HEK293T (cell line): ENCODE results near the gene AGK.

Source experiments
- CTCF ChIA-PET: fragments of 350-600 bp; formaldehyde crosslinking; extraction: SDS; loops from one replicate; lab custom pipeline; 2021; ENCODE audit warnings: antibody characterized with exemption, inconsistent platforms; lab: Yijun Ruan, JAX
- POLR2A ChIA-PET: fragments of 350-600 bp; formaldehyde crosslinking; extraction: SDS; loops from one replicate; lab custom pipeline; 2020; ENCODE audit warnings: antibody characterized with exemption, inconsistent platforms; lab: Yijun Ruan, JAX
- DNase-seq: peaks from one replicate; pipeline ENCODE4 v3.0.0; 2012; ENCODE audit warnings: mixed read lengths; ENCODE audit errors: extremely low spot score
- ARNT ChIP-seq: fragments of 450-650 bp; IDR thresholded peaks from 2 replicates; pipeline ENCODE4 v1.6.1; 2017; ENCODE audit warnings: mild to moderate bottlenecking
- BHLHE40 ChIP-seq: fragments of 450-650 bp; IDR thresholded peaks from 2 replicates; pipeline ENCODE4 v1.6.1; 2016; ENCODE audit warnings: mild to moderate bottlenecking, moderate library complexity, borderline replicate concordance
- CTBP1 ChIP-seq: fragments of 450-650 bp; IDR thresholded peaks from 2 replicates; pipeline ENCODE4 v1.6.1; 2016; ENCODE audit warnings: borderline replicate concordance
- ELF4 ChIP-seq: fragments of 450-650 bp; IDR thresholded peaks from 2 replicates; pipeline ENCODE4 v1.6.1; 2017; ENCODE audit warnings: antibody characterized with exemption
- FOXA1 ChIP-seq: fragments of 450-650 bp; IDR thresholded peaks from 2 replicates; pipeline ENCODE4 v1.6.1; 2016; ENCODE audit warnings: mild to moderate bottlenecking
- FOXK2 ChIP-seq: fragments of 450-650 bp; IDR thresholded peaks from 2 replicates; pipeline ENCODE4 v1.6.1; 2016; ENCODE audit warnings: mild to moderate bottlenecking
- FOXM1 ChIP-seq: fragments of 450-650 bp; IDR thresholded peaks from 2 replicates; pipeline ENCODE4 v1.6.1; 2017; ENCODE audit warnings: mild to moderate bottlenecking, borderline replicate concordance
- HDGF ChIP-seq: fragments of 450-650 bp; IDR thresholded peaks from 2 replicates; pipeline ENCODE4 v1.6.1; 2017; ENCODE audit warnings: antibody characterized with exemption, borderline replicate concordance
- L3MBTL2 ChIP-seq: fragments of 450-650 bp; conservative IDR thresholded peaks from 2 replicates; pipeline ENCODE4 v1.6.1; 2016; ENCODE audit warnings: mild to moderate bottlenecking
- LEF1 ChIP-seq: fragments of 450-650 bp; IDR thresholded peaks from 2 replicates; pipeline ENCODE4 v1.6.1; 2017; ENCODE audit warnings: mild to moderate bottlenecking, borderline replicate concordance
- NFRKB ChIP-seq: fragments of 450-650 bp; IDR thresholded peaks from 2 replicates; pipeline ENCODE4 v1.6.1; 2016; ENCODE audit warnings: mild to moderate bottlenecking, moderate library complexity
- SP1 ChIP-seq: fragments of 450-650 bp; IDR thresholded peaks from 2 replicates; pipeline ENCODE4 v1.6.1; 2017
- SUZ12 ChIP-seq: fragments of 450-650 bp; IDR thresholded peaks from 2 replicates; pipeline ENCODE4 v1.6.1; 2016; ENCODE audit warnings: mild to moderate bottlenecking
- TARDBP ChIP-seq: fragments of 450-650 bp; IDR thresholded peaks from 2 replicates; pipeline ENCODE4 v1.6.1; 2016
- ZNF384 ChIP-seq: fragments of 450-650 bp; IDR thresholded peaks from 2 replicates; pipeline ENCODE4 v1.6.1; 2016
- TF ChIP-seq, protein P1 (sequence below): fragments of 450-650 bp; IDR thresholded peaks from 2 replicates; pipeline ENCODE4 v1.6.1; 2016

AGK gene

DNA sequence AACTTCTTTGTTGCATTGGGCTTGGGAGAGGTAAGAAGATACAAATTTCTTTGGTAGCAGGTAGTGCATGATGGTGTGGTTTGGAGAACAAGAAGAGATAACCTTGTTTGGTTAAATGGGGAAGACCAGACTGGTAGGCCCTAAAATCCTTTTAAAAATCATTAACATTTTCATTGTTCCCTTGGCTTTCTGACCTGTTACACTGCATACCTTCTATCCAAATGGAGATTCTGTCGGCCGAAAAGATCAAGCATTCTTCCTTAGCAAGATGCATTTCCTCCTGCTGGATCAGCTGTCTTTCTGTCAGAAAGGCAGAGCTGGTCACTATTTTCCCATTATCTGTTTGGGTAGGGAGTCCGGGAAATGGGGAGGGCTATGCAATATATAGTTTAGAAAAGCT, 33.7 kb downstream of the AGK start:
- TF ChIP-seq BHLHE40 (no peak), ARNT (no peak), FOXK2 (no peak)
- CTCF ChIA-PET = interaction anchor here (1.4 kb wide), 1 partner anchor 11 kb away, joined by 3 read pairs; no protein-coding TSS in a partner anchor
- POLR2A ChIA-PET = interaction anchor here (1.2 kb wide), 1 partner anchor 34 kb away, joined by 5 read pairs; the partner anchor contains the start of gene AGK
- no peak for DNase-seq

DNA sequence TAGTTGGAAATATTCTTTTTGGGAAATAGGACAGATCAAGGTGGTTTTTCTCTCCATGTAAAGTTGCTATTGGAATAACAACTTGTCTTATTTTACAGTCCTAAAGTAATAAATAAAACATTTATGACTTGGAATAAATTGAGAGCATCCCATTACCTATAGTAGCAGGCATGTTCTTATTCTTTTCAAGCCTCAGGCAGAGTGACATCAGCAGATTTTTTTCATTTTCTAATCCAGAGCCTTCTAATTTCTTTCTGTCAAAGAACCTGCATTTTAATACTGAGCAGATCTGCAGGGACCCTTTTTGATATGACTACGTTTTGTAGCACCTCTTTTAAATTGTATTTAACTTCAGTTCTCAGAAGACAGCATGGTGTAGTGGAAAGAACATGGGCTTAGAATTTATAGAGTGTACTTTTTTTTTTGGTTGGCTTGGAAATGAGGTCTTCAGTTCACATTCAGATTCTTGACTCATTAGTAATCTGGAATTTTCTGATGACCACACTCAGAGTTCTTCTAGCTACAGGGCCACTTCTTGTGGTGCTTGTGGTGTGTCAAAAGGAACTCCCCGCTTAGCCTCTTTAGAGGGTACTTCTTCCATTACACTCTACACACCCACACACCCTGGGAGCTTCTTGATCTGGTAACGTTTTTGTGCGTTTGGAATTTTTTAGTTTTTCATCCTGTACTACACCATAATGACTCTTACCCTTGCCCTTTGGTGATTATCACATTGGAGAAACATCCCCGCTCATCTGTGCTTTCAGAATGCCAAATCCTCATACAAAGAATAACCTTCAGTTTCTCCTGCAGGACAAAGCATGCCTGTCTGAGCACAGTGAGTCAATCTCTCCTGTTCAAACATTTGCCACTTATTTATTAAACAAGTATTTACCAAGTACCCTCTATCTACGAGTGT, 34.6 kb downstream of the AGK start:
- POLR2A ChIA-PET = no interaction called here
- CTCF ChIA-PET = interaction anchor here (1.4 kb wide), 1 partner anchor 10 kb away, joined by 3 read pairs; no protein-coding TSS in a partner anchor
- TF ChIP-seq ZNF384 (no peak), SUZ12 (no peak), NFRKB (no peak), L3MBTL2 (no peak), FOXA1 (no peak), FOXM1 (no peak), HDGF (no peak), CTBP1 (no peak), LEF1 (no peak), ARNT (no peak), ELF4 (no peak), BHLHE40 (no peak), SP1 (no peak)
- DNase-seq = no peak

DNA sequence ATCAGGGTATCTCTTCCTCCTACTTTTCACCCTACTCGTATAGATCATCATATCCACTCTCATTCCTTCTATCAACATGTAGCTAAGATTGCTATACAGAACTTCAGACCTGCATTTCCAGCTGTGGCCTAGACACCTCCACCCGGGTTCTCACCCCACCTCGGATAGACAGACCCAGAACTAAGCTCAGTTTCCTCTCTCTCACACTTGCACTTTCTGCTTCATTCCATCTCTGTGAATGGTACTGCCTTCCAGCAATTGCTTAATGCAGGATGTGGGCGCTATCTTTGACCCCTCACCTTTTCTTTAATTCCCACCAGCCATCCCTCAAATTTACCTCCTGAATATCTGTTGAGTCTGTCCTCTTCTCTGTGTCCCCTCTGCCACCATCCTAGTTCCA, 35.7 kb downstream of the AGK start:
- ChIA-PET CTCF (interaction anchor here (0.5 kb wide), 1 partner anchor 58 kb away, joined by 3 read pairs; no protein-coding TSS in a partner anchor), POLR2A (no interaction called here)
- no peak for DNase-seq
- no peak for TF ChIP-seq L3MBTL2
- TF ChIP-seq ZNF384 = no peak
- no peak for TF ChIP-seq FOXK2
- no peak for TF ChIP-seq HDGF
- TF ChIP-seq CTBP1 = no peak
- TF ChIP-seq LEF1 = no peak
- TF ChIP-seq NFRKB = no peak
- TF ChIP-seq TARDBP = no peak
- no peak for TF ChIP-seq BHLHE40
- no peak for TF ChIP-seq ARNT
- TF ChIP-seq FOXM1 = no peak
- no peak for TF ChIP-seq ELF4
- TF ChIP-seq FOXA1 = no peak

DNA sequence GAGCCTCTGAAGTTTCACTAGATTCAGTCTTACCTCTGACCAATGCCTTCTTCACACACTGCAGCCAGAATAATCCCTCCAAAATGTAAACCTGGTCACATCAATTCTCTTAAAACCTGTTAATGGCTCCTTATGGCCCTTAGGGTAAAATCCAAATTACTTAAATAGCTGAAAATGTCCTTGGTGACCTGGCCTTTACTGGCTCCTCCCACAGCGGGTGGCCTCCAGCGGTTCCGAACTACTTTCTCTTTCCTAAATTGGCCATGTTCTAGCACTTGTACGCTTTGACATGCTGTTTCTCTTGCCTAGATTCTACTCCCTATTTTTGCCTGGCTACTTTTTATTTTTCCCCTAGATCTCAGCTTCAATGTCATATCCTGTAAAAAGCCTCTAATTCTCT, 36.1 kb downstream of the AGK start:
- no peak for DNase-seq
- ChIA-PET CTCF (no interaction called here), POLR2A (no interaction called here)
- TF ChIP-seq FOXM1 (no peak), NFRKB (no peak), ELF4 (no peak), TARDBP (no peak), FOXK2 (no peak), BHLHE40 (no peak), FOXA1 (no peak), L3MBTL2 (no peak), LEF1 (no peak), CTBP1 (no peak), ZNF384 (no peak), SP1 (no peak), ARNT (no peak), HDGF (no peak), SUZ12 (no peak)
- TF ChIP-seq, protein P1, sequence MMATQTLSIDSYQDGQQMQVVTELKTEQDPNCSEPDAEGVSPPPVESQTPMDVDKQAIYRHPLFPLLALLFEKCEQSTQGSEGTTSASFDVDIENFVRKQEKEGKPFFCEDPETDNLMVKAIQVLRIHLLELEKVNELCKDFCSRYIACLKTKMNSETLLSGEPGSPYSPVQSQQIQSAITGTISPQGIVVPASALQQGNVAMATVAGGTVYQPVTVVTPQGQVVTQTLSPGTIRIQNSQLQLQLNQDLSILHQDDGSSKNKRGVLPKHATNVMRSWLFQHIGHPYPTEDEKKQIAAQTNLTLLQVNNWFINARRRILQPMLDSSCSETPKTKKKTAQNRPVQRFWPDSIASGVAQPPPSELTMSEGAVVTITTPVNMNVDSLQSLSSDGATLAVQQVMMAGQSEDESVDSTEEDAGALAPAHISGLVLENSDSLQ = no peak

GRCh38 chr7:141588912-141589311, 37.7 kb downstream of the AGK start:
- CTCF ChIA-PET = no interaction called here

DNA sequence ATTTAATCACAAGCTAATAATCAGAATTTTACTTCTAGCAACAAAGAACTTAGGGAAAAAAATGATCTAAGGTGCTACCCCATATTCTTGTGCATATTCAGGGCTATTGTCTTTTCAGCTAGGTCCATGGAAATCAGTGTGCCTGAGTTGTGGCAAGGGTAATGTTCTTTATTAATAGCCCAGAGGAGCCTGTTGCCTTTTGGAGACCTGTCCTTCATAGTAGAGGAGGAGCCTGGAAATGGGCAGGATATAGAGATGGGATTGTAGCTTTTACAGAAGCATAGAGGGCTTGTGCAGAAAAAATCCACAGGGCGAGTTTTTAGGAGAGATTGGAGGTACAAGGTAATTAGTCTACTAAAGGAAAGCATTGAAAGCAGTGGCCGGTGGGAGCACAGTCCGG, 38.9 kb downstream of the AGK start:
- TF ChIP-seq ZNF384 = no peak
- no peak for TF ChIP-seq LEF1
- TF ChIP-seq, protein P1 = no peak
- TF ChIP-seq SP1 = no peak
- TF ChIP-seq SUZ12 = no peak
- no peak for TF ChIP-seq HDGF
- TF ChIP-seq TARDBP = no peak
- TF ChIP-seq L3MBTL2 = no peak
- TF ChIP-seq FOXA1 = no peak
- no peak for TF ChIP-seq ELF4
- TF ChIP-seq FOXM1 = no peak
- TF ChIP-seq NFRKB = no peak
- no peak for TF ChIP-seq CTBP1
- CTCF ChIA-PET = no interaction called here
- DNase-seq = no peak
- POLR2A ChIA-PET = no interaction called here

More at GRCh38 chr7:141588912-141589311, 37.7 kb downstream of the AGK start:
- POLR2A ChIA-PET = no interaction called here
- TF ChIP-seq ELF4 = no peak
- TF ChIP-seq SUZ12 = no peak
- TF ChIP-seq ZNF384 = no peak
- TF ChIP-seq FOXK2 = no peak
- no peak for TF ChIP-seq ARNT
- TF ChIP-seq SP1 = no peak
- no peak for TF ChIP-seq L3MBTL2
- no peak for TF ChIP-seq NFRKB
- DNase-seq = no peak
